Activated CD4-positive, CD25-positive, alpha-beta regulatory T cell (primary cell): ENCODE results near the gene GABRB1.

Experiments used
- DNase-seq, 4 experiments: peaks; one replicate each; lab custom pipeline; 2025; lab: John Stamatoyannopoulos, UW

GABRB1 gene

DNA sequence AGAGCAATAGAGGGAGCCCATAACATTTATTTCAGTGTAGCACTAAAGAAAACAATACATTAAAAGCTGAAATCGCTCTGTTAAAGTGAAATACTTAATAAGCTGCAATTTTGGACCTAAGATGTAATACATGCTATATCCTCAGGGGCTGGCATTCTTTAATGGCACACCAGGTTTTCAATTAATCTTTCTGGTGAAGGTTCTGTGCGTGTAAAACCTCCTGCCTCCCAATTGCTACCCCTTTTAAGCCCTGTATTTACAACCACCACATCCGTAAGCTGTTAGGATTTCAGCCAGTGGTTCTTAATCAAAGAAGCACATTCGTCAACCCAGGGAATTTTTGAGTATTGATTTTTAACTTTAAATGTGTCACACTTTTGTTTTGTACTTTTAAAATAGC, 439.7 kb downstream of the GABRB1 start:
- DNase-seq: no peak

DNA sequence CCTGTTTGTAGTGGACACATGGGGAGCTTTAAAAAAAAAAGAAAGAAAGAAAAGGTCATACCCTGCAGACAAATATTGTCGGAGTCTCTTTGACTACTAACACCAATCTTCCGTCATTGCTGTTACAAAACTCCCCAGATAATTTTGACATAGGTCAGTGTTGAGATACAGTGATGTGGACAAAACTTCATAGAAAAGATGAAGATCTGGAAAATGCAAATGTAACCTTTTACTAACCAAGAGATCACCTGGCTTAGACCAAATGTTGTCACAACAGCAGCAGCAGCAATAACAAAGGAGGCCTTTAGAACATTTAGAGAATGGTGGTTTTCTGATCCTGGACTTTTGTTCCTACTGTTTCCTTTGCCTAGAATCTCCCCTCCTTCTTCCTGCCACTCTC, 440.2 kb downstream of the GABRB1 start:
- DNase-seq: no peak

GRCh38 chr4:47473141-47473750, 441.9 kb downstream of the GABRB1 start:
- DNase-seq: no peak

DNA sequence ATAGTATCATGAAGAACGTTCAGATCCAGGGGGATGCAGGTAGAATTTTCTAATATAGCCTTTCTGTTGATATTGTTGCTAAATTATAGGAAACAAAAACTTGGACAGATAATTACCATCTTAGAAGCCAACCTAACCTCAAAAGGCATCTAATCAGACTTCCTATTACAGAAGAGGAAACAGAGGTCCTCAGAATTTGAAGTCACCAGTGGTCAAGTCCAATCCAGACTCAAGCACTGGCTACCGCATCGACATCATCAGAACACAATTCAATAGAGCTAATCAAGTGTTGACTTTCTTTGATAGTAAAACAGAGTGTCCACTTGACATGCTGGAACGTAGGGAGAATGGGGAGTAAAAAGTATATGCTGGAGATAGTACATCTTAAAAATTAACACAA, 443.4 kb downstream of the GABRB1 start:
- no peak for DNase-seq

- DNase-seq: no peak
Observed at GRCh38 chr4:47475411-47475810, 444.0 kb downstream of the GABRB1 start.
